Chondrocyte (in vitro differentiated cells): Measurements from ENCODE around the gene XIRP2. TPM values are rescaled to one million over a fixed set of nuclear protein-coding genes. Genes with fewer than 3 reads are reported as not detected.

Experiments used
- DNase-seq: peaks from one replicate; pipeline ENCODE4 v3.0.0; 2021; ENCODE audit warnings: mixed read lengths, low spot score
- H3K27ac Mint-ChIP-seq: one replicate; pipeline ENCODE4 v1.8.0; 2021; ENCODE audit warnings: mild to moderate bottlenecking, moderate library complexity, mixed read lengths; ENCODE audit not compliant: unreplicated experiment
- H3K27me3 Mint-ChIP-seq: 2 replicates; pipeline ENCODE4 v1.8.0; 2021; ENCODE audit warnings: low read depth, mixed read lengths
- H3K36me3 Mint-ChIP-seq: 2 replicates; pipeline ENCODE4 v1.8.0; 2021; ENCODE audit warnings: low read depth, mixed read lengths
- H3K4me1 Mint-ChIP-seq: 2 replicates; pipeline ENCODE4 v1.8.0; 2021; ENCODE audit warnings: low read depth, mild to moderate bottlenecking, mixed read lengths
- H3K4me3 Mint-ChIP-seq: one replicate; pipeline ENCODE4 v1.8.0; 2021; ENCODE audit warnings: mild to moderate bottlenecking, moderate library complexity, mixed read lengths; ENCODE audit not compliant: unreplicated experiment
- H3K9me3 Mint-ChIP-seq: 2 replicates; pipeline ENCODE4 v1.8.0; 2021; ENCODE audit warnings: low read depth, mixed read lengths
- CTCF ChIP-seq: fragments of 200-600 bp; sonication (generic); IDR thresholded peaks from 2 replicates; pipeline ENCODE4 v1.5.0; 2021; ENCODE audit warnings: antibody characterized with exemption, mild to moderate bottlenecking, moderate library complexity
- total RNA-seq: library from RNA; stranded (reverse); gene quantifications from 3 replicates; pipeline ENCODE4 v1.2.1, GENCODE V29; 2021

Gene XIRP2
- total RNA-seq, 1 donor from 2014 or later: not detected

- no peaks in the 10 kb centered on the region for H3K27me3 Mint-ChIP-seq
- H3K36me3 Mint-ChIP-seq: no peaks in the 10 kb centered on the region
- no peak overlapping the region for H3K4me3 Mint-ChIP-seq
- H3K9me3 Mint-ChIP-seq: peaks cover 7% of the 10 kb centered on the region
- H3K27ac Mint-ChIP-seq: no peak overlapping the region
- no peak for TF ChIP-seq CTCF
- no peaks in the 10 kb centered on the region for H3K4me1 Mint-ChIP-seq
- no peak for DNase-seq
Observed at GRCh38 chr2:166994588-166995336, 106.5 kb downstream of the XIRP2 start.

GRCh38 chr2:166996465-166996864 lies 108.2 kb downstream of the XIRP2 start:
- no peak for TF ChIP-seq CTCF
- no peak for DNase-seq
- Mint-ChIP-seq H3K4me1 (no peaks in the 10 kb centered on the region), H3K27me3 (no peaks in the 10 kb centered on the region), H3K27ac (no peak overlapping the region), H3K9me3 (peaks cover 7% of the 10 kb centered on the region), H3K4me3 (no peak overlapping the region), H3K36me3 (no peaks in the 10 kb centered on the region)

- TF ChIP-seq CTCF: no peak
- H3K9me3 Mint-ChIP-seq: peaks cover 3% of the 10 kb centered on the region
- H3K27me3 Mint-ChIP-seq: no peaks in the 10 kb centered on the region
- H3K4me3 Mint-ChIP-seq: no peak overlapping the region
- no peak for DNase-seq
- H3K36me3 Mint-ChIP-seq: no peaks in the 10 kb centered on the region
- no peak overlapping the region for H3K27ac Mint-ChIP-seq
- peaks cover 3% of the 10 kb centered on the region for H3K4me1 Mint-ChIP-seq
Observed at GRCh38 chr2:167001165-167001564, 112.9 kb downstream of the XIRP2 start.

GRCh38 chr2:167005096-167005495 lies 116.8 kb downstream of the XIRP2 start:
- no peaks in the 10 kb centered on the region for H3K9me3 Mint-ChIP-seq
- no peak for TF ChIP-seq CTCF
- no peak overlapping the region for H3K4me3 Mint-ChIP-seq

GRCh38 chr2:167013227-167013626 lies 124.9 kb downstream of the XIRP2 start:
- no peak overlapping the region for H3K4me3 Mint-ChIP-seq
- no peaks in the 10 kb centered on the region for H3K27me3 Mint-ChIP-seq
- H3K9me3 Mint-ChIP-seq: peaks cover 7% of the 10 kb centered on the region
- no peak overlapping the region for H3K27ac Mint-ChIP-seq
- no peak for DNase-seq
- H3K36me3 Mint-ChIP-seq: no peaks in the 10 kb centered on the region
- no peak for TF ChIP-seq CTCF
- no peaks in the 10 kb centered on the region for H3K4me1 Mint-ChIP-seq

More at GRCh38 chr2:167005096-167005495, 116.8 kb downstream of the XIRP2 start:
- Mint-ChIP-seq H3K27me3 (no peaks in the 10 kb centered on the region), H3K27ac (no peak overlapping the region), H3K4me1 (peaks cover 7% of the 10 kb centered on the region), H3K36me3 (no peaks in the 10 kb centered on the region)
- no peak for DNase-seq
